Neuronal stem cell (in vitro differentiated cells): ENCODE measurements around the gene SV2B.
A peak's percentile ranks its signal among the peaks of the same experiment; 100 is the strongest.

ENCODE experiments used
- DNase-seq: peaks from one replicate; pipeline ENCODE4 v3.0.0-alpha.2; 2013; ENCODE audit warnings: low spot score
- H2AFZ ChIP-seq: one replicate; pipeline ENCODE4 v1.6.1; 2013; ENCODE audit warnings: mild to moderate bottlenecking, low read length, inconsistent platforms
- H2AK5ac ChIP-seq: 2 replicates; pipeline ENCODE4 v1.6.1; 2013; ENCODE audit warnings: low read depth, mild to moderate bottlenecking, inconsistent platforms, low read length, moderate library complexity, mixed read lengths
- H2BK120ac ChIP-seq: 2 replicates; pipeline ENCODE4 v1.6.1; 2013; ENCODE audit warnings: low read depth, mild to moderate bottlenecking, inconsistent platforms, low read length, moderate library complexity, mixed read lengths
- H2BK12ac ChIP-seq: one replicate; pipeline ENCODE4 v1.6.1; 2013; ENCODE audit warnings: low read length, inconsistent platforms
- H2BK15ac ChIP-seq: 2 replicates; pipeline ENCODE4 v1.6.1; 2013; ENCODE audit warnings: mild to moderate bottlenecking, low read length, inconsistent platforms, mixed read lengths
- H2BK5ac ChIP-seq: one replicate; pipeline ENCODE4 v1.6.1; 2013; ENCODE audit warnings: inconsistent platforms, mild to moderate bottlenecking, low read length, moderate library complexity
- H3K14ac ChIP-seq: one replicate; pipeline ENCODE4 v1.6.1; 2013; ENCODE audit warnings: low read length, inconsistent platforms
- H3K18ac ChIP-seq: 2 replicates; pipeline ENCODE4 v1.6.1; 2013; ENCODE audit warnings: low read length, inconsistent platforms
- H3K23ac ChIP-seq: 2 replicates; pipeline ENCODE4 v1.6.1; 2013; ENCODE audit warnings: low read depth, mild to moderate bottlenecking, mixed read lengths, low read length, inconsistent platforms; ENCODE audit not compliant: poor library complexity
- H3K27ac ChIP-seq: replicated peaks from 3 replicates; pipeline ENCODE4 v1.5.1; 2013; ENCODE audit warnings: low read length, inconsistent platforms
- H3K27me3 ChIP-seq, 3 experiments: 2 replicates each; pipeline ENCODE4 v1.6.1; 2013; ENCODE audit warnings: low read length in 3 of 3, mild to moderate bottlenecking in 2 of 3, inconsistent platforms in 1 of 3, low read depth in 1 of 3, mixed read lengths in 1 of 3, moderate library complexity in 1 of 3; ENCODE audit not compliant: control insufficient read depth in 3 of 3, insufficient read depth in 3 of 3
- H3K36me3 ChIP-seq, 2 donors: replicated peaks in 1 of 2; 2 replicates each; pipeline ENCODE4 v1.6.1; 2013; ENCODE audit warnings: low read length in 2 of 2; ENCODE audit not compliant: control insufficient read depth in 2 of 2, insufficient read depth in 2 of 2
- H3K4ac ChIP-seq: 2 replicates; pipeline ENCODE4 v1.6.1; 2013; ENCODE audit warnings: inconsistent platforms, mild to moderate bottlenecking, low read length, moderate library complexity
- H3K4me1 ChIP-seq, 2 donors: 1 replicate in 1 of 2; 2 replicates in 1 of 2; pipeline ENCODE4 v1.6.1; 2013; ENCODE audit warnings: low read length in 2 of 2, low read depth in 1 of 2; ENCODE audit not compliant: control insufficient read depth in 2 of 2, insufficient read depth in 1 of 2
- H3K4me2 ChIP-seq: one replicate; pipeline ENCODE4 v1.6.1; 2013; ENCODE audit warnings: mild to moderate bottlenecking, low read length, inconsistent platforms; ENCODE audit not compliant: insufficient read depth, poor library complexity, severe bottlenecking
- H3K4me3 ChIP-seq, 2 donors: 2 replicates each; pipeline ENCODE4 v1.5.1; 2013; ENCODE audit warnings: low read length in 2 of 2, mild to moderate bottlenecking in 2 of 2, inconsistent platforms in 1 of 2, moderate library complexity in 1 of 2
- H3K79me1 ChIP-seq: one replicate; pipeline ENCODE4 v1.6.1; 2013; ENCODE audit warnings: low read depth, mild to moderate bottlenecking, inconsistent platforms, low read length, moderate library complexity
- H3K9ac ChIP-seq: one replicate; pipeline ENCODE4 v1.6.1; 2013; ENCODE audit warnings: mild to moderate bottlenecking, low read depth, low read length, inconsistent platforms; ENCODE audit not compliant: poor library complexity
- H3K9me3 ChIP-seq, 2 donors: replicated peaks in 1 of 2; 2 replicates each; pipeline versions ENCODE3 to v1.6.1; 2013; ENCODE audit warnings: low read length in 2 of 2, mild to moderate bottlenecking in 2 of 2, inconsistent platforms in 1 of 2, low read depth in 1 of 2, mixed read lengths in 1 of 2, moderate library complexity in 1 of 2; ENCODE audit not compliant: control insufficient read depth in 2 of 2, insufficient read depth in 1 of 2
- H4K8ac ChIP-seq: one replicate; pipeline ENCODE4 v1.6.1; 2013; ENCODE audit warnings: low read depth, mild to moderate bottlenecking, inconsistent platforms, low read length, moderate library complexity
- H4K91ac ChIP-seq: one replicate; pipeline ENCODE4 v1.6.1; 2013; ENCODE audit warnings: low read length, low read depth, mild to moderate bottlenecking, inconsistent platforms; ENCODE audit not compliant: poor library complexity
- WGBS, 2 donors: extraction: QIAGEN DNeasy Blood & Tissue Kit; methylation state at CpG; one replicate each; pipeline ENCODE4 v1.1.7; 2013; ENCODE audit warnings: missing lambda C conversion rate in 2 of 2, mixed read lengths in 1 of 2; ENCODE audit not compliant: insufficient read length in 2 of 2, insufficient replicate concordance in 1 of 2; ENCODE audit errors: extremely low coverage in 2 of 2; 5-methylcytosine and 5-hydroxymethylcytosine counted together

SV2B gene

DNA sequence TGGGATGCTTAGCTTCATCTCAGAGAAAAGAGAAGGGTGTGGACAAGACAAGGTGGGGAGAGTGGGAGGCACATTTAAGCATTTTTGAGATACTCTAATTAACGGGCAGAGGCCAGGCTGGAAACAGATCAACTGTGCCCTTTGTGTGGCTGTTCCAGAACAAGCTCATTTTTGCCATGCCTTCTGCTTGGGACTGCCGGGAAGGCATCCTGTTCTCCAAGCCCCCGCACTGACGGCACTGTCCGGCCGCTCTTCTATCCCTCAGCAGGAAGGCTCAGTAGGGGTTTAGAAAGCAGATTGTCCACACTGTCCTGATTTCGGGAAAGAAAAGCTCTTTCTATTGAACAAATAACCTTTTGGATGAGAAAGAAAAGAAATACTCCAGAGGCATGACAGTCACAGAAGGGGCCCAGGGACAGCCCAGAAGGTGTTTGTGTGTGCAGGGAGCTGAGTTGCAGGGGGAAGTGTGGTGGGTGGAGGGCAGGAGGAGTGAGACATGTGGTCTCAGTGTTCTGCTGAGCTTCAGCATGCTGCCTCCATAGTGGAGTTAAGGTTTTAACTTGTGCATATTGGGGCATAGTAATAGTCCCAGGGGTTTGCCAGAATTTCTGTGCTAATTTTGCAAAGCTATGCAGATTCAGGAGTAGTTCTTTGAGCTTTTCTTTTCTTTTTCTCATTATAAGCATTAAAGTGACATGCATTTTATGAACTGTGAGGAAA lies 27.3 kb downstream of the SV2B start:
- no peaks in the 10 kb centered on the region for H3K79me1 ChIP-seq
- no peaks in the 10 kb centered on the region for H3K36me3 ChIP-seq
- no peaks in the 10 kb centered on the region for H3K9me3 ChIP-seq
- no peak overlapping the region for H3K9ac ChIP-seq
- no peak overlapping the region for H2AFZ ChIP-seq
- H3K4me2 ChIP-seq = peak overlapping the region; percentile 27
- no peak overlapping the region for H3K23ac ChIP-seq
- DNase-seq = no peak
- H2BK15ac ChIP-seq = no peak overlapping the region
- no peak overlapping the region for H3K4ac ChIP-seq
- no peak overlapping the region for H2AK5ac ChIP-seq
- H3K14ac ChIP-seq = no peak overlapping the region
- H4K91ac ChIP-seq = no peak overlapping the region
- H3K27ac ChIP-seq = peak overlapping the region; percentile 3
- peak overlapping the region; percentile 39 for H3K18ac ChIP-seq
- no peak overlapping the region for H2BK5ac ChIP-seq
- peaks cover 5 to 10% of the 10 kb centered on the region in 2 donors for H3K4me1 ChIP-seq
- H3K27me3 ChIP-seq = peaks cover 0 to 7% (median 0%) of the 10 kb centered on the region in 3 experiments
- no peak overlapping the region for H3K4me3 ChIP-seq
- no peak overlapping the region for H2BK12ac ChIP-seq
- no CpG with 5 or more reads among the region's 7 CpGs for WGBS, 2 donors
- H2BK120ac ChIP-seq = no peak overlapping the region
- no peak overlapping the region for H4K8ac ChIP-seq

DNA sequence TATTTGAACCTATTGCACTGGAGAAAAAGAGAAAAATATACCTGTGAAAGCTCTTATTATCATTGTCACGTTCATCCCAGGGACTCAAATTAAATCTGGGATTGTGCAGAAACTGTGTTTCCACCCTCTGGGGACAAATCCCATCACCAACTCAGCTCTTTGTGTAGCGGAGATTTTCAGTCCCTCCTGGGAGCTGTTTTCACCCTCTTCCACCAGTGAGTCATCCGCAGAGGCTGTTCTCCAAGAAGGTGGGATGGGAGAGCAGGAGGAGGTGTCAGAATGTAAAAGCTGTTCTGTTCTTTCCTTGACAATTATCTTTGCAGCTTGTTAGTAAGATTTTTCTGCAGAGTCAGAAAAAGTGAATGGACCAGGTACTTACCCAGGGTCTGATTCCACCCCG lies 28.0 kb downstream of the SV2B start:
- Histone ChIP-seq H3K9ac (no peak overlapping the region), H3K4me3 (no peak overlapping the region), H2BK12ac (no peak overlapping the region)

DNA sequence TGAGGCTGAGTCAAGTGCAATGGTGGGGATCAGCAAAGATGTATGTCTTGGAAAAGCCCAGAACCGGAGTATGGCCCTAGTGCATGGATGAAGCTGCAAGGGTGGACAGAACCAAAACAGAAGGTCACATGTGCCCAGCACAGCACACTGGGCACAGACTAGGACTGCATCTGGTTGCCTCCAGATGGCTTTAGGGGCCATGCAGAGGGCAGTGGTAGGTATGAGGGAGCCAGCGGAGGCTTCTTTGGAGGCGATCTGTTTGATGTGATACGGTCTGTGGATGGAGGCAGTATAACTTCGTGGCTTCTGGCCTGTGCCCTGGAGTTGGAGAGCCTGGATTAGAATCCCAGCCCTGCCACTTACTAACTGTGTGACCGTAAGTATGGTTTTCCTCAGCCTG lies 29.4 kb downstream of the SV2B start:
- Histone ChIP-seq H3K27ac (no peak overlapping the region), H2AK5ac (no peak overlapping the region), H2BK12ac (no peak overlapping the region), H3K14ac (no peak overlapping the region), H3K4me1 (peaks cover 5 to 13% of the 10 kb centered on the region in 2 donors), H4K91ac (no peak overlapping the region), H4K8ac (no peak overlapping the region), H2BK120ac (no peak overlapping the region), H3K9me3 (no peaks in the 10 kb centered on the region), H3K27me3 (peaks cover 0 to 7% (median 0%) of the 10 kb centered on the region in 3 experiments), H2BK15ac (no peak overlapping the region), H3K4ac (no peak overlapping the region), H3K18ac (no peak overlapping the region), H2AFZ (no peak overlapping the region), H3K79me1 (no peaks in the 10 kb centered on the region), H3K4me3 (peak overlapping the region in 1 of 2 donors; percentile 27), H2BK5ac (no peak overlapping the region), H3K4me2 (no peak overlapping the region), H3K23ac (no peak overlapping the region), H3K36me3 (no peaks in the 10 kb centered on the region), H3K9ac (no peak overlapping the region)
- no peak for DNase-seq
- no CpG with 5 or more reads among the region's 6 CpGs for WGBS, 2 donors

More for the DNA sequence above, 28.0 kb downstream of the SV2B start:
- Histone ChIP-seq H4K91ac (no peak overlapping the region), H4K8ac (no peak overlapping the region), H3K27me3 (peaks cover 0 to 7% (median 0%) of the 10 kb centered on the region in 3 experiments), H3K18ac (no peak overlapping the region), H3K4me1 (peaks cover 5 to 10% of the 10 kb centered on the region in 2 donors), H2BK5ac (no peak overlapping the region), H3K4ac (no peak overlapping the region), H3K23ac (no peak overlapping the region), H2AK5ac (no peak overlapping the region), H2BK120ac (no peak overlapping the region), H3K36me3 (no peaks in the 10 kb centered on the region), H3K79me1 (no peaks in the 10 kb centered on the region), H2BK15ac (no peak overlapping the region), H3K4me2 (no peak overlapping the region), H3K14ac (no peak overlapping the region), H2AFZ (no peak overlapping the region), H3K27ac (no peak overlapping the region), H3K9me3 (no peaks in the 10 kb centered on the region)
- WGBS, 2 donors = no CpG with 5 or more reads among the region's 4 CpGs
- no peak for DNase-seq

DNA sequence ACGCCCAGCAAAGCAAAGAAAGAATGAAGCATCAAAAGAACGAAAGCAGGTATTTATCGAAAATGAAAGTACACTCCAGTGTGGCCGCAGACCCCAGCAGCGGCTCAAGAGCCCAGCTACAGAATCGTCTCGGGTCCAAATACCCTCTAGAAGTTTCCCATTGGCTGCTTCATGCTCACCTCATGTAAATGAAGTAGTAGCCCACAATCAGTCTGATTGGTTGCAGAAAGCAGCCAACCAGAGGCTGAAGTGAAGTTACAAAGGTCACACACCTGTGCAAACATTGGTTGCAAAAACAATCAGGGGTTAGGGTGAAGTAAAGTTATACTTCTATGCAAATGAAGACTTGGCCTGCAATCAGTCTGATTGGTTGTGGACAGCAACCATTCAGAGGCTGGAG lies 32.0 kb downstream of the SV2B start:
- Histone ChIP-seq H3K9me3 (no peaks in the 10 kb centered on the region), H4K91ac (no peak overlapping the region), H3K27me3 (no peaks in the 10 kb centered on the region), H3K18ac (no peak overlapping the region), H2AK5ac (no peak overlapping the region), H3K9ac (no peak overlapping the region), H3K36me3 (no peaks in the 10 kb centered on the region), H4K8ac (no peak overlapping the region), H3K79me1 (no peaks in the 10 kb centered on the region), H2AFZ (no peak overlapping the region), H2BK12ac (no peak overlapping the region), H3K4me2 (no peak overlapping the region), H3K4ac (no peak overlapping the region), H2BK5ac (no peak overlapping the region), H3K23ac (no peak overlapping the region), H3K14ac (no peak overlapping the region), H3K4me3 (no peak overlapping the region), H3K27ac (no peak overlapping the region), H2BK120ac (no peak overlapping the region), H3K4me1 (peaks cover 5 to 10% of the 10 kb centered on the region in 2 donors), H2BK15ac (no peak overlapping the region)
- DNase-seq = no peak
- no CpG with 5 or more reads among the region's 7 CpGs for WGBS, 2 donors
